ENCODE measurements around the gene SMAD2. TPM values are rescaled to one million over a fixed set of nuclear protein-coding genes. Genes with fewer than 3 reads are reported as not detected.
"Not testable (repeated sequence)": the region's sequence is repeated elsewhere in the genome, so short reads cannot be mapped to it uniquely, and the experiment has no call there.

The SMAD2 gene
- 100 to 1,000 TPM; 137 to 151 TPM for total RNA-seq
- polyA plus RNA-seq = 100 to 1,000 TPM in 1 of 3 donors, 10 to 100 TPM in 2; 78.2 to 116 (median 89.6) TPM
- 139 to 261 (median 163) reads per million in 6 experiments for total RNA-seq

DNA sequence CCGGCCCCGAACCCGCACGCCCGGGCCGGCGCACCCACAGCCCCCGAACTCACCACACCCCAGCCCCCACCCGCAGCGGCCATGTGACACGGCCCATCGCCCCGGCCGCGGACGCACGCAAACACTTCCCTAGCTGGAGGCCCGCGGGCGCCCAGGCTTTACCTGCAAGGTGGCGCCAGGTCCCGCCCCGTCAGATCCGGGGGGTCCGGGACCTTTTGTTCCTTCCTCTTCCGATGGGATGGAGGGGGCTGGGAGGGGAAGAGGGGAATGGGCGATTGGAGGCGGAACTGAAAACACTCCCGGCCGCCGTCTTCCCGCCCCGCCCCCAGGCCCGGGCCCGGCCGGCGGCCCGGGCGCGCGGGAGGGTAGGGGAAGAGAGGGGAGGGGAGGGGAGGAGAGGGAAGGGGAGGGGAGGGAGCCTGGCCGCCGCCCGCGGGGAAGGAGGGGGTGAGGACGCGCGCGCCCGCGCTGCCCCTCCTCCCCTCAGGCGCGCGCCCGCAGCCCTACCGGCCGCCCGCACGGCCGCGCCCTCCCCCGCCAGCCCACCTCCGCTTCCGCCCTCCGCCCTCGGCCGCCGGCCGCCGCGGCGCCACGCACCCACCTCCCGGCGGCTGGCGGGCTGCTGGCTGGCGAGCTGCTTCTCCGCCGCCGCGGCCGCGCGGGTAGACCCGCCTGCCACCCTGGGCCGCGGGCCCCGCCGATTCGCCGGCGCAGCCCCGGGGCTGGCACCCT is at the start of gene SMAD2:
SMAD2 (minus strand) TSS at position 461 of the 732 bp plus-strand sequence. CDS start 33,903 bp downstream, outside the sequence.
- peaks cover 38 to 54% (median 49%) of the 10 kb centered on the region in 4 donors for H3K4me1 Mint-ChIP-seq
- H3K27me3 Mint-ChIP-seq = no peaks in the 10 kb centered on the region
- POLR2A ChIA-PET = interaction anchor here (0.8 to 2.8 kb wide), 20 partner anchors 9 to 1021 kb away, joined by 3 to 36 read pairs (median 6); no protein-coding TSS in a partner anchor
- H3K36me3 Mint-ChIP-seq = no peaks in the 10 kb centered on the region
- no peaks in the 10 kb centered on the region for H3K9me3 Mint-ChIP-seq
- peak within 1 kb of the TSS; percentile 83 to 94 (median 88) for H3K4me3 Mint-ChIP-seq
- DNase-seq = peak in 9 of 10 donors; percentile 63 to 94 (median 83)
- H3K27ac Mint-ChIP-seq = peak within 1 kb of the TSS; percentile 56 to 97 (median 93)
- ATAC-seq = peak; percentile 76 to 81

DNA sequence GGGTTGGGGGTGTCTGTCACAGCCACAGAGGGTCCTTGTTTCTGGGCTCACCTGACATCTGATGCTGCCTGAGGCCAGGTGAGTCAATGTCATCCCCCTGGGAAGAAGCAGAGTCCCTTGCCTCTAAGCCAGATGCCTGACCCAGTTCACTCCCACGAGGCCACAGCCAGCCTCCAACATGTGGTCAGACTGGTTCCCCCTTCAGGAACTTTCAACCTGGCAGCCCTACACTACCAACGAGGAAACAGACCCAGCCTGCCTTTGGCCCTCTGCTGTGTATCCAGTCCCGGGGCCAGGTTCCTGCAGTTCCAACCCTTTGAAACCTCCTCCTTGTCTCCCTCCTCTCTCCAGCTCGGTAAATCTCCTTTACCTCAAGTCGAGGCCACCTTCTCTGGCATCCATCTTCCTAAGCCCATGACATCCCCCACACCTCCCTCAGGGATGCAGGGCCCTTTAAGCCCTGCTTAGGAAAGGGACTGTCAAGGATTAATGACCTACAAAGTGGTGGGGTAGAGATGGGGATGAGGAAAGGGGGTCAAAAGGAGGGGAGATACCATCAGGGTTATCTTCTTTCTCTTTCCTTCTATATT is 49.2 kb upstream of the SMAD2 start:
- H3K4me1 Mint-ChIP-seq = peaks cover 0 to 7% (median 2%) of the 10 kb centered on the region in 4 donors
- POLR2A ChIA-PET = no interaction called here
- no peak for ATAC-seq
- no peak for DNase-seq
- no peaks in the 10 kb centered on the region for H3K27me3 Mint-ChIP-seq
- H3K36me3 Mint-ChIP-seq = no peaks in the 10 kb centered on the region
- H3K9me3 Mint-ChIP-seq = no peaks in the 10 kb centered on the region
- no peak overlapping the region for H3K27ac Mint-ChIP-seq
- no peak overlapping the region for H3K4me3 Mint-ChIP-seq

DNA sequence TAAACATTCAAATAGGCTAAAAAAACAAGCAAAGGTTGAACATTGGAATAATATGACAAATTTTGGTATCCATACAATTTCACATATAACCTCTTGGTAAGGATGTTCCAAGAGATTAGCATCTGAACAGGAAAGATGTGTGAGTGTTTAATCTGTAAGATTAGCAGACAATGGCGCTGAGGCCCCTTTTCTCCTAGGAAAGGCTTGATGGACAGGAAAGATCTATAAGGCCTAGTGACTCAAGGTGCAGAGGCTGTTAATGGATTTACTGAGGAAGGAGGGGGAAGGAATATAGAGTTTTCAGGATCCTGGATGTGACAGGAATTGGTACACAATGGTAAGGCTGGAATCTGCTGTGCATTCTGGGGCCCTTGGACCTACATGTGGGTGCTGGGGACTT is 48.1 kb upstream of the SMAD2 start:
- Mint-ChIP-seq H3K27ac (no peak overlapping the region), H3K4me3 (no peak overlapping the region), H3K9me3 (no peaks in the 10 kb centered on the region), H3K4me1 (peaks cover 0 to 7% (median 2%) of the 10 kb centered on the region in 4 donors), H3K36me3 (no peaks in the 10 kb centered on the region), H3K27me3 (peaks cover 0 to 3% (median under 1%) of the 10 kb centered on the region in 5 donors)
- DNase-seq (no peak), ATAC-seq (no peak)
- POLR2A ChIA-PET = no interaction called here

DNA sequence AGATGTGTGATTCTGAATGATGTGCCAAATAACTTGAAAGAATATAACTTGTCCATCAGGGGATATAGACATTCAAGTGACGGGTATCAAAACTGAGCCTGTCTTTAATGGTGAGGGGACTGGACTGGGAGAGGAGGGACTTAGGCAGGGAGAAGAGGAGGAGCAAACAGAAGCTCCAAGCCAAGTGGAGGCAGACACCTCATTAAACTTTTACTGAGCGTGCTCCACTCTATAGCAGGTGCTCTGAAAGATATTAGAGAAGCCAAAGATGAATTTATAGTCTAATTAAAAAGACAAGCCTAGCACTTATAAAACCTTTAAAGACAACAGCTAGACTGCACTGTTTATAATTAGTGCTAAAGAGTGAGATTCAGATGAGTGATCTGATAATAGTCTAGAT is 47.7 kb upstream of the SMAD2 start:
- Mint-ChIP-seq H3K4me3 (no peak overlapping the region), H3K4me1 (peaks cover 0 to 6% (median 2%) of the 10 kb centered on the region in 4 donors), H3K9me3 (no peaks in the 10 kb centered on the region), H3K27ac (no peak overlapping the region), H3K27me3 (peaks cover 1 to 7% (median 2%) of the 10 kb centered on the region in 5 donors), H3K36me3 (no peaks in the 10 kb centered on the region)
- POLR2A ChIA-PET = no interaction called here
- no peak for DNase-seq
- no peak for ATAC-seq

DNA sequence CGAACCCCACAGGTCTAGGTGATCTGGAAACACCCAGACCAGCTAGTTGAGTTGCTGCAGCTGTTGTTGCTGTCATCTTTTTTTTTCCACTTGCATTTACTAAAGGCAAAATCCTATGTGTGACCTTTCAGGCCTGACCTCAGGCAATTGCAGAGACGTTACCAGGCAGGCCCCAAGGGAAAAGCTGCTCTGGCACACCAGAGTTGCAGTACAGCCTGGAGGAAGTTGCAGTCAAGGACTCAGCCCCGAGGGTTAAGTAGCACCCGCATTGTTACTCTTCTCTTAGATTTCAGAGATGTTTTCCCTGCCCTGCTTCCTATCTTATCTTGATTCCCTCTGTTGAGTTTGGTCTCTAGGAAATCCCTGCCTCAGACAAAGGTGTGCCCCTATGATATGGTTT is 45.2 kb upstream of the SMAD2 start:
- H3K27ac Mint-ChIP-seq = no peak overlapping the region

DNA sequence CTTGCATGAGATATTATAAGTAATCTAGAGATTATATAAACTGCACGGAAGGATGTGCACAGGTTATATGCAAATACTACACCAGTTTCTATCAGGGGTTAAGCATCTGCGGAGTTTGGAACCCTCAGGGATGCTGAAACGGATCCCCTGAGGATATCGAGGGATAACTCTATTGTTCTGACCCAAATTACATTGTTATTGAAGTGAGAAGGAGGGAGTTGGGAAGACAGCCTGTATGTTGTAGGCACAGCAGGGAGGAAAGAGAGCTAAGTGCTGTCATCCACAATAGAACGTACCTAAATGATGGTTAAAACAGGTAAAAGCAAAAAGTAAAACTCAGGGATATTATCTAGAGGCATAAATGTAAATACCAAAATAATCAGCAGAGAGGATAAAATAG is 44.6 kb upstream of the SMAD2 start:
- Mint-ChIP-seq H3K36me3 (no peaks in the 10 kb centered on the region), H3K9me3 (no peaks in the 10 kb centered on the region), H3K27ac (no peak overlapping the region), H3K4me1 (peaks cover 0 to 8% (median 3%) of the 10 kb centered on the region in 4 donors), H3K4me3 (no peak overlapping the region), H3K27me3 (peaks cover 1 to 21% (median 4%) of the 10 kb centered on the region in 5 donors)
- DNase-seq (no peak), ATAC-seq (no peak)
- POLR2A ChIA-PET = no interaction called here

More for the DNA sequence above, 45.2 kb upstream of the SMAD2 start:
- Mint-ChIP-seq H3K4me3 (no peak overlapping the region), H3K9me3 (no peaks in the 10 kb centered on the region), H3K4me1 (peaks cover 0 to 6% (median 4%) of the 10 kb centered on the region in 4 donors), H3K27me3 (peaks cover 1 to 21% (median 4%) of the 10 kb centered on the region in 5 donors), H3K36me3 (no peaks in the 10 kb centered on the region)
- no peak for ATAC-seq
- no peak for DNase-seq
- POLR2A ChIA-PET = interaction anchor here (0.7 kb wide), 1 partner anchor 96 kb away, joined by 3 read pairs; no protein-coding TSS in a partner anchor

DNA sequence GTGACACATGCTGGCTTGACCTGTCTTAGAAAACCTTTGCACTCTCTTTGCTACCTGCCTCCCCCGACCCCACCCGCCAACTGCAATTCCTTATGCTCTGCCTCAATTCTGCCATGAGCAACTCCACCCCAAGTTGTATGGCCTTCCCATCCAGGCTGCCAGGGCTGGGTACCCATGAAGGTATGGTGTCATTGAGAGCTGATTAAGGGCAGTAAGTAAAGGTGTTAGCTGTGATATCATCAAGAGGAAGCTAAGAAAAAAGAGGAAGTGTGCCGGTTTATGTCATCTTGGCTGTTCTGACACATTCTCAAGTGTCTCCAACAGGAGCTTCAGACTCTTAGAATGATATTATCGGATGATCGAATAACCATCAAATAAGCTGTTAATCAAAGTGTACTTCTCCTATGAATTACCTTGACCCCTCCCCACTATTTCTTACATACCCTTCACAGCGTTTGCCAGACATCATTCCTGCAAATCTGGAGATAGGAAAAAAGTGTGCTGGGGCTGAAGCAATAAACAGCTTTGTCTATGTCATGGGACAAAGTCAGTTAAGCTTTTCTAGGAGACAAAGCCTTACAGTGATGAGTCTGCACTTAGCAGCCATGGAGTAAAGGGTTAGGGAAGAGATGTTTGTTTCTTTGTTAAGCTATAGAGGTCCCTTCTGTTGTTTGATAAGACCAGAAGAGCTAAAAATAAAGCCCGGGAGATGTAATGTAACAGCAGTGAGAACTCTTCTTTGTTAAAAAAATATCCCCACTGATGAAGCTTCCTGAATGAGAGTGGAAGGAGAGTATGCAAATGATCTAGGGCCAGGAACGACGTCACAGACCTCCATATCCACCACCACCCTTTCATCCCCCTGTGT is 40.4 kb upstream of the SMAD2 start:
- Mint-ChIP-seq H3K27ac (no peak overlapping the region), H3K9me3 (peaks cover 0 to 2% (median 0%) of the 10 kb centered on the region in 9 donors), H3K36me3 (no peaks in the 10 kb centered on the region), H3K27me3 (peaks cover 2 to 21% (median 4%) of the 10 kb centered on the region in 5 donors), H3K4me1 (peaks cover 0 to 8% (median under 1%) of the 10 kb centered on the region in 4 donors), H3K4me3 (no peak overlapping the region)
- ATAC-seq = peak in 1 of 2 donors; percentile 28
- POLR2A ChIA-PET = no interaction called here
- no peak for DNase-seq

DNA sequence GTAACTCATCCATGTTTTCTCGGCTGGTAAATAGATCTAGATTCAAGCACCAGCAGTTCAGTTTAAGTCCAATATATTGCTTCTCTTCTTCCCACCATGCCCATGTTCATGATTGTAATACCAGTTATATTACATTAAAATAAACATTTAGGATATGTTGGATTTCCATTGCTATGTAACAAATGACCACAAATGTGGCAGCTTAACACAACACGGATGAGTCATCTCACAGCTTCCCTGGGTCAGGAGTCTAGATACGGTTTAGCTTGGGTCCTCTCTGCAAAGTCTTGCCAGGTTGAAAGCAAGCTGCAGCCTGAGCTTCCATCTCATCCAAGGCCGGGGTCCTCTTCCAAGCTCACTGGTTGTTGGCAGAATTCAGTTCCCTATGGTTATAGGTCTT is 39.4 kb upstream of the SMAD2 start:
- Mint-ChIP-seq H3K4me1 (peaks cover 0 to 8% (median under 1%) of the 10 kb centered on the region in 4 donors), H3K27me3 (peaks cover 2 to 21% (median 4%) of the 10 kb centered on the region in 5 donors), H3K27ac (no peak overlapping the region), H3K9me3 (peaks cover 0 to 2% (median 0%) of the 10 kb centered on the region in 9 donors), H3K4me3 (no peak overlapping the region), H3K36me3 (no peaks in the 10 kb centered on the region)
- ATAC-seq (no peak), DNase-seq (no peak)
- POLR2A ChIA-PET = no interaction called here

DNA sequence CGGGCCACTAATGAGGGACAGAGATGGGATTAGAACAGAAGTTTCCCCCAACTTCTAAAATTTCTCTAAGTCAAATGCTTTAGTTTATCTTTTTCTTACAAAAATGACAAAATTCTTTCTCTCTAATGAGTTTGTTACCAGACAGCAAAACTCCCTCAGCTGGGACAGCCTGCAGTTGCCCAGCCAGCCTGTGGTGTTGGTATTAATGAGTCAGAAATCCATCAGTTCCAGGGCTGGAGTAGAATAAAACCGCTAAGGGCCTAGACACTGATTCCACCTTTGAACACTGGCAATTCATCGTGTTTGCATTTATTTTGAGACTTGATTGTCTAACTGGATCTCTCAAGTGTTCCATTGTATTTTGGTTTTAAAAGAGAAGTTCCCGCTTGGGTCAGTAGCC is 38.3 kb upstream of the SMAD2 start:
- H3K4me3 Mint-ChIP-seq = no peak overlapping the region
- H3K9me3 Mint-ChIP-seq = peaks cover 0 to 2% (median 0%) of the 10 kb centered on the region in 9 donors
- H3K36me3 Mint-ChIP-seq = no peaks in the 10 kb centered on the region
- peaks cover 0 to 8% (median 0%) of the 10 kb centered on the region in 4 donors for H3K4me1 Mint-ChIP-seq
- POLR2A ChIA-PET = no interaction called here
- ATAC-seq (no peak), DNase-seq (no peak)
- H3K27ac Mint-ChIP-seq = no peak overlapping the region
- H3K27me3 Mint-ChIP-seq = peaks cover 2 to 20% (median 4%) of the 10 kb centered on the region in 5 donors

DNA sequence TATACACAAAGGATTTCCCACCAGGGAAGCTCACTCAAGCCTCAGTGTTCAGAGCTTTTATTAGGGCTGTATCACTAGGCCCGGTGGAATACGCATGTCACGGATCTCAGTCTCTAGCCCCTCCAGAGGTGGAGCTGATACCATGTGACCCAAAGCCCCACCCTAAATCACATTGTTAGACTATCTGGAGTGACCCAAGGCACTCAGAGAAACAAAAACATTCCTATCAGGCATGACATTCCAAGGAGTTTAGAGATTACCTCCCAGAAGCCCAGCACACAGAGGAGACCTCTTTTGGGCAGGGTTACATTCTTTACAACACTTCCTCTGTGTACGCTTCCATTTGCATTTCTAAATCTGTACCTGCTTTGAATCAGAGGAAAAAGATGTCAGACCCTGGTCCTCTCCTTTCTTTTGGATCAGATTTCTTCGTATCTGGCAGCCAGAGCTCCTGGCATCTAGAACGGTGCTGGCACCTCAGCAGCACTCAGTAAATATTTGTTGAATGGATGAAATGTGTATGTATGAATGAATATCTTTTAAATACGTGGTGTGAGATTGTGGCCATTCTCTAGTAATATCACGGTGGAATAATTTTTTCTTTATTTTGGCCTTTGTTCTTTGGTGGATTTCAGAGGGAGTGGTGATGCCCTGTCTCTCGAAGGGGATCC is 37.7 kb upstream of the SMAD2 start:
- Mint-ChIP-seq H3K4me3 (no peak overlapping the region), H3K9me3 (peaks cover 0 to 5% (median 0%) of the 10 kb centered on the region in 9 donors), H3K27ac (no peak overlapping the region), H3K36me3 (no peaks in the 10 kb centered on the region), H3K4me1 (peaks cover 0 to 8% (median 0%) of the 10 kb centered on the region in 4 donors), H3K27me3 (peaks cover 0 to 14% (median 3%) of the 10 kb centered on the region in 5 donors)
- no peak for ATAC-seq
- POLR2A ChIA-PET = no interaction called here
- DNase-seq = no peak

DNA sequence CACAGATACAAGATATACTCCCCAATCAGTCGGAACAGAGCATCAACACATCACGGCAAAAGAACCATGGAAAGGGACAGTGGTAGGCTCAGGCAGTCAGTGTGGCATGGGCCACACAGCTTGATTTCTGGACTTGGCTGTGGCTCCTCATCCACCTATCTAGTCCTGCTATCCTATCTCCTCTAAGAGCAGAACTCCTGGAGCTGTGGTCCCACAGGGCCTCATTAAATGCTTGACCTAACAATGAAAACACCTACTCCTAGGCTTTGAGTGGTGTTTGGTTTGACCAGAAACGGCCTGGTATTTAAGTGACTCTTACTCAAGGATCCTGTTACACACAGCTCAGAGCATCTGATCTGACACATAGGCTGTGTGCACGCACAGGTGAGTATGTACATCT is 33.6 kb upstream of the SMAD2 start:
- POLR2A ChIA-PET = interaction anchor here (0.6 kb wide), 1 partner anchor 53 kb away, joined by 4 read pairs; no protein-coding TSS in a partner anchor
- DNase-seq (no peak), ATAC-seq (no peak)
- Mint-ChIP-seq H3K27me3 (peaks cover 0 to 3% (median 0%) of the 10 kb centered on the region in 5 donors), H3K36me3 (peaks cover 0 to 23% (median 14%) of the 10 kb centered on the region in 3 donors), H3K9me3 (peaks cover 11 to 34% (median 23%) of the 10 kb centered on the region in 9 donors), H3K4me1 (no peaks in the 10 kb centered on the region), H3K27ac (no peak overlapping the region), H3K4me3 (no peak overlapping the region)

DNA sequence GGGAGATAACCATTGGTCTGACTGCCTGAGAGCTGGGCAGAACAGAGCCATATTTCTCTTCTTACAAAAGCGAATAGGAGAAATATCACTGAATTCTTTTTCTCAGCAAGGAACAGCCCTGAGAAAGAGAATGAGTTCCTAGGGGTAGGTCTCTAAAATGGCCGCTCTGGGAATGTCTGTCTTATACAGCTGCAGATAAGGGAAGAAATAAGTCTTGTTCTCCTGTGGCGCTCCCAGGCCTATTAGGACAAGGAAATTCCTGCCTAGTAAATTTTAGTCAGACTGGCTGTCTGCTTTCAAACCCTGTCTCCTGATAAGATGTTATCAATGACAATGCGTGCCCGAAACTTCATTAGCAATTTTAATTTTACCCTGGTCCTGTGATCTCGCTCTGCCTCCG is 30.5 kb upstream of the SMAD2 start:
- DNase-seq, H3K27ac Mint-ChIP-seq, H3K4me1 Mint-ChIP-seq, H3K4me3 Mint-ChIP-seq, POLR2A ChIA-PET, H3K27me3 Mint-ChIP-seq, ATAC-seq: not testable (repeated sequence)
- H3K9me3 Mint-ChIP-seq = peaks cover 11 to 34% (median 23%) of the 10 kb centered on the region in 9 donors
- peaks cover 0 to 23% (median 14%) of the 10 kb centered on the region in 3 donors for H3K36me3 Mint-ChIP-seq

Measured in naive thymus-derived CD8-positive, alpha-beta T cell (primary cell).